ENCODE results near the gene CCNI.

- no peak for TF ChIP-seq CTCF (IDR thresholded peaks at IDR 0.05)
- no peak for TF ChIP-seq POLR2A (IDR thresholded peaks at IDR 0.05)
Observed at GRCh38 chr4:77037736-77038135, 38.1 kb downstream of the CCNI start.
